ENCODE results near the gene ZBTB20.

DNA sequence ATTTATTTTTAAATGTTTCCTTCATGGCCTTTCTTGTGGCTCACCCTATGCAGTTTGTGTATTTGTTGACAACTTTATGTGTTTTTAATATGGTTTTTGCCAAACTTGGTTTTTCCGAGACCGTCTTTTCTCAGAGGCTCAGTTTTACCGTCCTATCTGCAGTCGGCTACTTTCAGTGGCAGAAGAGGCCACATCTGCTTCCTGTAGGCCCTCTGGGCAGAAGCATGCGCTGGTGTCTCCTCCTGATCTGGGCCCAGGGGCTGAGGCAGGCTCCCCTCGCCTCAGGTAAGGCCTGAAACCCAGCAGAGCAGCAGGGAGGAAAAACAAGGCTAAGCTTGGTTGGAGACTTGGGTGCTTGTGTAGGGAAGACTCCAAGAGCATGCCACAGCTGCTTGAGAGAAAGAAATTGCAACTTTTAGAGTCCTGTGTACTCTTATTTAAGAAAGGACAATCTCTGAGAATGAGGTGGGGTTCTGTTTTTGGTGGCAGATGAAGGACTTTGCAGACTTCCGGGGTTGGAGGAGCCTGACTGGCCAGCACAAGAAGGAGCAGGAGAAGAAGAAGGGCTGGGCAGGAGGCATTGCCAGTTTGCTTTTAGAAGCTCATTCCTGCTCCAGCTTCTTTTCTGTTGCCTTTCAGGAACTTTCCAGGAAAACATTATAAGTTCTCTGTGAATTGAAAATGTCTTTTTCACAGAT lies 853.1 kb downstream of the ZBTB20 start, which contains the start of gene TIGIT:
- TF ChIP-seq, protein P1, sequence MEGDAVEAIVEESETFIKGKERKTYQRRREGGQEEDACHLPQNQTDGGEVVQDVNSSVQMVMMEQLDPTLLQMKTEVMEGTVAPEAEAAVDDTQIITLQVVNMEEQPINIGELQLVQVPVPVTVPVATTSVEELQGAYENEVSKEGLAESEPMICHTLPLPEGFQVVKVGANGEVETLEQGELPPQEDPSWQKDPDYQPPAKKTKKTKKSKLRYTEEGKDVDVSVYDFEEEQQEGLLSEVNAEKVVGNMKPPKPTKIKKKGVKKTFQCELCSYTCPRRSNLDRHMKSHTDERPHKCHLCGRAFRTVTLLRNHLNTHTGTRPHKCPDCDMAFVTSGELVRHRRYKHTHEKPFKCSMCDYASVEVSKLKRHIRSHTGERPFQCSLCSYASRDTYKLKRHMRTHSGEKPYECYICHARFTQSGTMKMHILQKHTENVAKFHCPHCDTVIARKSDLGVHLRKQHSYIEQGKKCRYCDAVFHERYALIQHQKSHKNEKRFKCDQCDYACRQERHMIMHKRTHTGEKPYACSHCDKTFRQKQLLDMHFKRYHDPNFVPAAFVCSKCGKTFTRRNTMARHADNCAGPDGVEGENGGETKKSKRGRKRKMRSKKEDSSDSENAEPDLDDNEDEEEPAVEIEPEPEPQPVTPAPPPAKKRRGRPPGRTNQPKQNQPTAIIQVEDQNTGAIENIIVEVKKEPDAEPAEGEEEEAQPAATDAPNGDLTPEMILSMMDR (IDR thresholded peaks at IDR 0.05; ENCODE audit: insufficient read depth, low read length, poor library complexity, severe bottlenecking), result no peak
- TF ChIP-seq EZH2phosphoT487 (conservative IDR thresholded peaks at IDR 0.05; ENCODE audit: low read length), result no peak

All from SU-DHL-6 (cell line).